ENCODE data around the gene STAT5B.

DNA sequence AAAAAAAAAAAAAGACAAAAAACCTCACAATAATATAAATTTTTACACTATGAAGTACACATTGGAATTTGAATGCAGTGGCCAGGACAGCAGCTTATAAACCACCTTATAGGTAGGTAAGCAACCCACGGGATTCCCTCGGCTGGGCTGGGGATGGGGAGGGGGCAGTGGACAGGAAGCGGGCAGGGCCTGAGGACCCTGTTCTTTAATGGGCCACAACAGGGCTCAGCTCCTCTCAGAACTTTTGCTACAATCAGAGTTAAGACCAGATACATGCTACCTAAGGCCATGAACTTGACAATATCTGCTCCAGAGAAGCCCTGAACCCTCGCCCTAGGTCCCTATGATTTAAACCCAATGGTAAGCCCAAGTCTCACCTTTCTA lies 37.2 kb upstream of the STAT5B start:
- TF ChIP-seq, protein P1, sequence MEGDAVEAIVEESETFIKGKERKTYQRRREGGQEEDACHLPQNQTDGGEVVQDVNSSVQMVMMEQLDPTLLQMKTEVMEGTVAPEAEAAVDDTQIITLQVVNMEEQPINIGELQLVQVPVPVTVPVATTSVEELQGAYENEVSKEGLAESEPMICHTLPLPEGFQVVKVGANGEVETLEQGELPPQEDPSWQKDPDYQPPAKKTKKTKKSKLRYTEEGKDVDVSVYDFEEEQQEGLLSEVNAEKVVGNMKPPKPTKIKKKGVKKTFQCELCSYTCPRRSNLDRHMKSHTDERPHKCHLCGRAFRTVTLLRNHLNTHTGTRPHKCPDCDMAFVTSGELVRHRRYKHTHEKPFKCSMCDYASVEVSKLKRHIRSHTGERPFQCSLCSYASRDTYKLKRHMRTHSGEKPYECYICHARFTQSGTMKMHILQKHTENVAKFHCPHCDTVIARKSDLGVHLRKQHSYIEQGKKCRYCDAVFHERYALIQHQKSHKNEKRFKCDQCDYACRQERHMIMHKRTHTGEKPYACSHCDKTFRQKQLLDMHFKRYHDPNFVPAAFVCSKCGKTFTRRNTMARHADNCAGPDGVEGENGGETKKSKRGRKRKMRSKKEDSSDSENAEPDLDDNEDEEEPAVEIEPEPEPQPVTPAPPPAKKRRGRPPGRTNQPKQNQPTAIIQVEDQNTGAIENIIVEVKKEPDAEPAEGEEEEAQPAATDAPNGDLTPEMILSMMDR (IDR thresholded peaks at IDR 0.05): no peak
- TF ChIP-seq POLR2A (IDR thresholded peaks at IDR 0.05): no peak
